Diencephalon (tissue), 1 donor: ENCODE data around the gene CSPG4. TPM values are rescaled to one million over a fixed set of nuclear protein-coding genes. Genes with fewer than 3 reads are reported as not detected.

Experiments used
- total RNA-seq: library from RNA; depleted of rRNA; stranded (reverse); fragments of >200 nt; gene quantifications from one replicate; pipeline ENCODE4 v1.2.3, GENCODE V29; 2014

The CSPG4 gene, protein sequence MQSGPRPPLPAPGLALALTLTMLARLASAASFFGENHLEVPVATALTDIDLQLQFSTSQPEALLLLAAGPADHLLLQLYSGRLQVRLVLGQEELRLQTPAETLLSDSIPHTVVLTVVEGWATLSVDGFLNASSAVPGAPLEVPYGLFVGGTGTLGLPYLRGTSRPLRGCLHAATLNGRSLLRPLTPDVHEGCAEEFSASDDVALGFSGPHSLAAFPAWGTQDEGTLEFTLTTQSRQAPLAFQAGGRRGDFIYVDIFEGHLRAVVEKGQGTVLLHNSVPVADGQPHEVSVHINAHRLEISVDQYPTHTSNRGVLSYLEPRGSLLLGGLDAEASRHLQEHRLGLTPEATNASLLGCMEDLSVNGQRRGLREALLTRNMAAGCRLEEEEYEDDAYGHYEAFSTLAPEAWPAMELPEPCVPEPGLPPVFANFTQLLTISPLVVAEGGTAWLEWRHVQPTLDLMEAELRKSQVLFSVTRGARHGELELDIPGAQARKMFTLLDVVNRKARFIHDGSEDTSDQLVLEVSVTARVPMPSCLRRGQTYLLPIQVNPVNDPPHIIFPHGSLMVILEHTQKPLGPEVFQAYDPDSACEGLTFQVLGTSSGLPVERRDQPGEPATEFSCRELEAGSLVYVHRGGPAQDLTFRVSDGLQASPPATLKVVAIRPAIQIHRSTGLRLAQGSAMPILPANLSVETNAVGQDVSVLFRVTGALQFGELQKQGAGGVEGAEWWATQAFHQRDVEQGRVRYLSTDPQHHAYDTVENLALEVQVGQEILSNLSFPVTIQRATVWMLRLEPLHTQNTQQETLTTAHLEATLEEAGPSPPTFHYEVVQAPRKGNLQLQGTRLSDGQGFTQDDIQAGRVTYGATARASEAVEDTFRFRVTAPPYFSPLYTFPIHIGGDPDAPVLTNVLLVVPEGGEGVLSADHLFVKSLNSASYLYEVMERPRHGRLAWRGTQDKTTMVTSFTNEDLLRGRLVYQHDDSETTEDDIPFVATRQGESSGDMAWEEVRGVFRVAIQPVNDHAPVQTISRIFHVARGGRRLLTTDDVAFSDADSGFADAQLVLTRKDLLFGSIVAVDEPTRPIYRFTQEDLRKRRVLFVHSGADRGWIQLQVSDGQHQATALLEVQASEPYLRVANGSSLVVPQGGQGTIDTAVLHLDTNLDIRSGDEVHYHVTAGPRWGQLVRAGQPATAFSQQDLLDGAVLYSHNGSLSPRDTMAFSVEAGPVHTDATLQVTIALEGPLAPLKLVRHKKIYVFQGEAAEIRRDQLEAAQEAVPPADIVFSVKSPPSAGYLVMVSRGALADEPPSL (N-terminal part only)
- total RNA-seq = 11.5 TPM

DNA sequence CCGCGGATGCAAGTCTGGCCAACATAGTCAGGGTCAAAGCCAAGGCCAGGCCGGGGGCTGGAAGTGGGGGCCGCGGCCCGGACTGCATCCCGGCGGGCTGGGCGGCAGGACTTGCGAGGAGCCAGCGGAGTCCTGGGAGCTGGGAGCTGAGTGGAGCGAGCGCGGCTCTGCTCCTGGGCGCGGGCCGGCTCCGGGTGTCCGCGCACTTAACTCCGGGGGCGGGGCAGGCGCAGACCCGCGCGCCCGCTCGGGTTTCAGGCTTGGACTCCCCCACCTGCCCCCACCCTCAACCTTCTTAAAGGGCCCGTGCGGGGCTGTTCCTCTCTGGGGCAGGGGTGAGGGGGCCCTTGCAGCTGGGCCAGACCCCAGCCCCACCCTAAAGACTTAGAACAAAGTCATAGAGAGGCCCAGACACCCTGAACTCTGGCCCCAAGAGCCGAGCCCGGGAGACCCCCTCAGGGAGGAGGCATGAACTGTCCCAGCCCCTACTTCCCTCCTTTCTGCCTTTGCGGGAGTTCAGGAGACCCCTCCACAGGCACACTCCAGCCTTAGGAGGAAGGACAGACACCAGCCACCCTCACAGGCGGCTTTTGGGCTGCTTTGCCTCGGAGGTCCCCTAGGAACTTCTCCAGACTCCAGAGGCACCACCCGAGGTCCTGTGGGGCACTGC is at the start of gene CSPG4:
Gene CSPG4 (minus strand): TSS at position 181 of the 670 bp plus-strand sequence. CDS start 93 bp downstream, at position 88.

DNA sequence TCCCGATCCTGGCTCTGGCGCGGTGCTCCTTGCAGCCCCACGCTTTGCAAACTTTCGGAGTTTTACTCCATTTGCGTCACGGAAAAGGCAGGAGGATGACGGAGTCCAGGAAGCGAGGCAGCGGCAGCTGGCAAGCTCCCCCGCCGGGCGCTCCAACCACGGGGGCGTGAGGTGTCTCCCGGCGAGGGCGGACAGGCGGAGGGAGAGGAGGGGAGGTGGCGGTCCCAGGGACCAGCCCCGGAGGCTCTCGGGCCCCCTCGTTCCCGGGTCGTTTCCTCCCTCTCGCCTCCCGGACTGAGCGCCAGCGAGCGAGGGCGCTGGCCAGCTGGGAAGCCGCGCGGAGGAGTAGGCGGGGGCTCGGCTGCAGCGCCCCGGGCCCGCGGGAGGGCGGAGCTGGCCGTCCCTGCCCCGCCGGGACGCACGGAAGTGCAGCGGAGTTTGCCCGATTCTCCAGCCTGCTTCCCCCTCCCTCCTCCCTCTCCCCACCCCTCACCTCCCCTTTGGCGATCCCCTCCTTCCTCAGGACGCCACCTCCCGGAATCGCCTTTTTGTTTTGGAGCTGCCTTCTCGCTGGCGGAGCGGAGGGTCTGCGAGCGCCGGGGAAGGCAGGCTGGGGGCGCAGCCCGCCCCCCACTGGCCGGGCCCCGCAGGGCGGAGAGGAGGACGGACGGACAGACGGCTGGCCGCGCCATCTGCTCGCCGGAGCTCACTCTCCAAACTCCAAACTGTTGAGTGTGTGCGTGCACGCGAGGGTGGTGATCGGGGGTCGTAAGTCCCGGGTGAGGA is 65.1 kb downstream of the CSPG4 start, which contains the start of gene SNX33:
Gene SNX33 (plus strand): TSS at position 543 of the 786 bp plus-strand sequence. CDS start 1,191 bp downstream, outside the sequence.

DNA sequence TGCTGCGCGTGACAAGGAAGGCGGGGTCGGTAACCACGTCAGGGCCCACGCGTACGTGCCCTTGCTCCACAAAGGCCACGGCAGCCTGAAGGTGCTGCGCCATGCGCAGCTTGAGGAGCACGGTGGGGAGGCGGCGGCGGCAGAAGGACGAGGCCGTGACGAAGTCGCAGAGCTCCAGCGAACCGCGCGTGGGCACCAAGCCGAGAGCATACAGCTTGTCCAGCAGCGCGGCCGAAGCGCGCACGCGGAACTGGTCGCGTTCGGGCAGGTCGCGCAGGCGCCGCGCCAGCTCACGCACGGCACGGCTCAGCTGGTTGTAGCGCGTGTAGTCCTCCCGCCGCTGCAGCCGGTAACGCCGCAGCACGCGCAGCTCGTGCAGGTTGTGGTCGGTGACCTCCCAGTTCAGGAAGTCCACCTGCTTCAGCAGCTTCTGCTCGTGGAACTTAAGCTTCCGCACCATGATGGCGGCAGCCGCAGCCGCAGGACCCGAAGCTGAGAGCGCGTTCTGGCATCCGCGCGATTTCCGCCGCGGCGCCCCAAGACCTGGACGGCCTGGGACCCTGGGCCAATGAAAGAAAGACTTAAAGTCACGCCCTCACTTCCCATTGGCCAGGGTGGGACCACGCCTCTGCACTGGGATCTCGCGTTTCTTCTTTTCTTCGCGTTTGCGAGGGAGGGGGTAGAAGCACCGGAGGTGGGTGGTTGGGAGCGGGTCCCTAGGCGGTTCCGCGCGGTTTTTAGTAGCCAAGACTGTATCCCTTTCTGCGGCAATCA is 72.8 kb downstream of the CSPG4 start, which contains the start of gene IMP3:
Gene IMP3 (minus strand): TSS at position 516 of the 774 bp plus-strand sequence. CDS start 56 bp downstream, at position 460.

DNA sequence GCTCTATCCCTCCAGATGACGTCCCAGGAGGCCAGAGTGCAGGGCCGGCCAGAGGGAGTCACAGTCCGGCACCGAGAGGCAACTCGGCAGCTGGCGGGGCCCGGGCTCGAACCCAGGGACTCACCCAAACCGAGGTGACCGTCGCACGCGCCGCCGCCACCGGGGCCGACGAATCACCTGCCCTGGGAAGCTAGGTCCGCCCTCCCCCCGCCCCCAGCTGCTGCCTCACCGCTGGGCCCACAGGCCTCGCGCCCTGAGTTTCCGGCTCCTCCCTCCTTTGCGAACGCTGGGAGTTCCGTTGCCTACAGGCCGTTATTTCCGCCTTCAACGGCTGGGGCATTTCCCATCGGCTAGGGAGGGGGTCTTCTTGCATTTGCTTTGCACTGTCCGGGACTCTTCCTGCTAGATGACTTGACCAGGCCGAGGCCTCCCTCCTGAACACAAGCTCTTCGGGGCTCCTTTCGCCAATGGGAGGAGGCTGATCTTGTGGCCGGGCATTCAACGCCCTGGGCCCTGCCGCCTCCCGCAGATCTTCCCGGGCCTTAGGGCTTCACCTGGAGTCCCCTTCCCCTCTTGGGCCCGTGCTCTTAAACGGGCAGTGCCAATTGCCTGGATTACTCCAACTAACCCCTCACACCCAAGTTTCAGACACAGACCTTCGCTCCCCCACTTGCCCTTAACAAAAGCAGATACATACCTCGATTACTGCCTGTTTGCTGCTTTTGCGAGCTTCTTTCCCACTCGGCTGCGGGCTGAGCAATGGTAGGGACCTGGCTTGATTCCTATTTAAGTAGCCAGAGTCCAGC is 86.9 kb downstream of the CSPG4 start, which contains the start of gene SNUPN:
Gene SNUPN (minus strand): TSS at position 184 of the 806 bp plus-strand sequence. CDS start 4,674 bp downstream, outside the sequence.

Other genes with a start within 250 kb of the CSPG4 start
- gene PTPN9, start 133.5 kb downstream of the CSPG4 start, total RNA-seq = 30.0 TPM
- gene SNUPN, start 87.1 kb downstream of the CSPG4 start, total RNA-seq = 24.5 TPM
- gene IMP3, start 72.6 kb downstream of the CSPG4 start, total RNA-seq = 30.4 TPM
- 2.5 TPM for gene SNX33, start 64.9 kb downstream of the CSPG4 start, total RNA-seq
- 66.7 TPM for gene UBE2Q2, start 130.6 kb upstream of the CSPG4 start, total RNA-seq
- gene FBXO22, start 191.0 kb upstream of the CSPG4 start, total RNA-seq = 20.3 TPM